Duodenal mucosa (tissue), 2 donors: ENCODE data around the gene CFAP100.

ENCODE experiments used
- H3K27ac ChIP-seq: one replicate; pipeline ENCODE4 v1.7.0; 2013; ENCODE audit warnings: low read depth, low read length
- H3K27me3 ChIP-seq, 2 donors: one replicate each; pipeline ENCODE4 v1.7.0; 2013; ENCODE audit warnings: low read length in 2 of 2, control low read depth in 1 of 2; ENCODE audit not compliant: insufficient read depth in 2 of 2, control insufficient read depth in 1 of 2
- H3K36me3 ChIP-seq, 2 donors: one replicate each; pipeline ENCODE4 v1.7.0; 2013; ENCODE audit warnings: low read length in 2 of 2, control low read depth in 1 of 2; ENCODE audit not compliant: insufficient read depth in 2 of 2, control insufficient read depth in 1 of 2
- H3K4me1 ChIP-seq, 2 donors: one replicate each; pipeline ENCODE4 v1.7.0; 2013; ENCODE audit warnings: low read length in 2 of 2, control low read depth in 1 of 2; ENCODE audit not compliant: insufficient read depth in 2 of 2, control insufficient read depth in 1 of 2
- H3K4me3 ChIP-seq, 2 donors: one replicate each; pipeline ENCODE4 v1.7.0; 2013; ENCODE audit warnings: low read length in 2 of 2, low read depth in 1 of 2
- H3K9ac ChIP-seq, 2 donors: one replicate each; pipeline ENCODE4 v1.7.0; 2013; ENCODE audit warnings: low read length in 2 of 2, low read depth in 1 of 2
- H3K9me3 ChIP-seq, 2 donors: one replicate each; pipeline ENCODE4 v1.7.0; 2013; ENCODE audit warnings: low read length in 2 of 2, control low read depth in 1 of 2; ENCODE audit not compliant: control insufficient read depth in 1 of 2

Gene CFAP100

DNA sequence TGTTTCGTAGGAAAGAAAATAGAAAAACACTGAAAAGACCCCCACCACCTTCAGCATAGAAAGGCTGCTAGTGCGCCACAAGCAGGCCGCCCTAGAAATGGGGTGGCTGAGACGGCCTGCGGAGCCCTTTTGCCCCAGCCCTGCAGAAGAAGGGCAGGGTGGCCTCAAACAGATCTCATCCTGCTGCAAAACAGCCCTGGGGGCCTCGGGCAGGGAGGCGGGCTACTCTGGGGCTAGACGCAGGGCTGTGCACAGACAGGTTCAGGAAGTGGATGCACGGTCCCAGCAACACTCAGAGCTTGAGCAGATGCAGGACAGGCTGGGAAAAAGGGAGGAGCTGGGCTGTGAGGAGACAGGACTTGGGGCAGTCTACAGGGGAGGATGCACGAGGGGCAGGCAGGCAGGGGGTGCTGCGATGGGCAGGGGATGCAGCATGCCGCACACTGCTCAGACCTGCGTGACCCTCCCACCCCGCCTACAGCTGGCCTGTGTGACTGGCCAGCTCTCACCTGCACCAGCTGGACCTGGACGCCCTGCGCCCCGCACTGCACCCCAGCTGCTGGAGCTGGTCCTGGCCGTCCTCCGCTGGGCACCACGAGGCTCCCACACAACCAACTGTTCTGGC lies 46.7 kb downstream of the CFAP100 start:
- peaks cover 5 to 54% of the 10 kb centered on the region in 2 donors for H3K36me3 ChIP-seq
- H3K4me3 ChIP-seq: no peak overlapping the region
- H3K27ac ChIP-seq: no peak overlapping the region
- no peak overlapping the region for H3K9ac ChIP-seq
- H3K9me3 ChIP-seq: no peaks in the 10 kb centered on the region
- no peaks in the 10 kb centered on the region for H3K27me3 ChIP-seq
- H3K4me1 ChIP-seq: no peaks in the 10 kb centered on the region

DNA sequence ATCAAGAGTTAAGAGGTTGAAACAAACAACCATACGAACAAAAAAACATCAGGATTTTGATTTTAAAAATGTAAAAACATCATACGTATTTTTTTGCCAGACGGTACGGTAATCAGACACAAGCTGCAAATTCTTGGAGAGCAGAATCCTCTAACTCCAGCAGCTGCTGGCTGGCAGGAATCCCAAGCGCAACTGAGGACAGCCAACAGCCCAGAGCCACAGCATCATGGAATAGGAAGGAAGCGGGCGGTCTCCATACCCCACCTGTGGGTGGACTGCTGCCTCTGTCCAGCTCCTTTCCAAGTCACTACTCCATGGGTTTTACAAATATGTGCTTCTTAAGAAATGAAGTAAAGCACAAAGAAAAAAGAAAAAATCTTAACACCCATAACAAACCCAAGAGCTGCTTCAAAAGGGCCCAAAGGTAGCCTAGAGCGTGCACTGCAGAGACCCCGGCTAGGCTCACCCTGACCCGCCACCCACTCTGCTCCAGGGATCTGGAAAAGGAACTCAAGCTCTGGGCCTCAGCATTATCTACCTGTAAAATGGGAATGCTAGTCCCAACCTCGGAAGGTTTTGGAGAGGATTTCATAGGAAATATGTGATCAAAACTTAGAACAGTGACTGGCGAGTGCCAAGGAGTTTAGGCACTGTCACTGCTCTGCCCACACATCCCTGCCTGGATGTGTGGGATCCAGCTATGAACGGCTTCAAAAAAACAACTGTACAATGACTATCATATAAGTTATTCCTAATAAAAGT lies 47.6 kb downstream of the CFAP100 start:
- Histone ChIP-seq H3K9me3 (no peaks in the 10 kb centered on the region), H3K4me3 (no peak overlapping the region), H3K9ac (no peak overlapping the region), H3K27me3 (no peaks in the 10 kb centered on the region), H3K36me3 (peaks cover 5 to 47% of the 10 kb centered on the region in 2 donors), H3K27ac (no peak overlapping the region), H3K4me1 (no peaks in the 10 kb centered on the region)

DNA sequence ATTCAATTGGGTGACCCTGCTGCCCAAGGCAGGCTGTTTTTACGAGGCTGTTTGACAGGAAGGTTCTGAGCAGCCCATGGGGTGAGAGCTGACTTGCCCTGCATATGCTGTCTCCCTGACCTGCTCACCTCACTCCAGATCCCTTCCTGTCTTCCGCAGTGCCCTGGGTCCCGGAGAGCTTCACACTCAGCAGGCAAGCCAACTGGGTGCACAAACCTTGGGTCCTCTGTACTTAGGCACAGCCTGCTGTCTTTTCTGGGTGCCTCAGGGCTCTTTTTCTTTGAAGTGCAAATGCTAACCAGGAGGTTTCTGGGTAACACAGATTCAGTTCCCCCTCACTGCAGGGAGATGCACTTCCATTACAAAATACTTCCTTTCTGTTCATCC lies 48.1 kb downstream of the CFAP100 start:
- Histone ChIP-seq H3K9ac (no peak overlapping the region), H3K9me3 (no peaks in the 10 kb centered on the region), H3K4me3 (no peak overlapping the region), H3K4me1 (no peaks in the 10 kb centered on the region), H3K27ac (no peak overlapping the region), H3K36me3 (peaks cover 5 to 49% of the 10 kb centered on the region in 2 donors), H3K27me3 (no peaks in the 10 kb centered on the region)

DNA sequence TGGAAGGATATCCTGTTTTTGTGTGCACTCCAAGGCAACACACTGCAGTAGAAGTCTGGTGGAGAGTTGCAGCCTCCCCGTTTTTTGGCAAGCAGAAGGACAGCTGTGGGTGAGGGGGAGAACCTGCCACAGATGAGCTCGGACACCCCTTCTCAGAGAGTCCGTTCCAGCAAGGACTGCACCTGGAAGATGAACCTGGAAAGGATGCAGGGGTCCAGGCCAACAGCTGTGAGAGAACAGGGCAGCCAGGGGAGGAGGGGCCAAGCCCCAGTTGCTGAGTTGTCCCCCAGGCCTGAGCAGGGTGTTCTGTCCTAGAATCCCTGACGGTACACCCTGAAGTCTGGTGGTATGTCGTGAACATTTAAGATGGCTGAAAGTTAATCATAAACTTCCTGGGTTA lies 50.8 kb downstream of the CFAP100 start:
- Histone ChIP-seq H3K27ac (no peak overlapping the region), H3K9me3 (no peaks in the 10 kb centered on the region), H3K9ac (no peak overlapping the region), H3K36me3 (peaks cover 11 to 49% of the 10 kb centered on the region in 2 donors), H3K4me1 (no peaks in the 10 kb centered on the region), H3K4me3 (no peak overlapping the region), H3K27me3 (no peaks in the 10 kb centered on the region)

GRCh38 chr3:126446301-126446700 lies 51.6 kb downstream of the CFAP100 start:
- Histone ChIP-seq H3K4me1 (no peaks in the 10 kb centered on the region), H3K36me3 (peaks cover 18 to 53% of the 10 kb centered on the region in 2 donors), H3K9ac (no peak overlapping the region), H3K9me3 (no peaks in the 10 kb centered on the region), H3K27me3 (no peaks in the 10 kb centered on the region), H3K4me3 (no peak overlapping the region), H3K27ac (no peak overlapping the region)

DNA sequence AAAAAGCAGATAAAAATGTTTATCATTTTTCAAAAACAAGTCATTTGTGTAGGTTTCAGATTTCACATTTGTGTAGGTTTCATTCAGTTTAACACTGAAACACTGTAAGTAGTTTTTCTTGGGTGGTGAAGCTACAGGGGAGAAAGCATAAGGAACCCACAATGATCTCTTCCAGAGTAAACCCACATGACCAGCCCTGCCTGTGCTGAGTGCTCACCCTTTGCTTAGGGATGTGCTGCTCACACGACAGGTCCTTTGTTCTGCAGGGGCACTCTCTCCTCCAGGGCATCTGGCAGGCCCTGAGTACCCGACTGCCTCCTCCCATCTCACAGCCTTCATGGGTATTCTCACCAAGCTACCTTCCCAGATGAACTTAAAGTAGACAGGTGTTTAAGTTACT lies 52.1 kb downstream of the CFAP100 start:
- H3K9me3 ChIP-seq: no peaks in the 10 kb centered on the region
- no peaks in the 10 kb centered on the region for H3K27me3 ChIP-seq
- peaks cover 23 to 53% of the 10 kb centered on the region in 2 donors for H3K36me3 ChIP-seq
- H3K9ac ChIP-seq: no peak overlapping the region
- H3K27ac ChIP-seq: no peak overlapping the region
- no peaks in the 10 kb centered on the region for H3K4me1 ChIP-seq
- H3K4me3 ChIP-seq: no peak overlapping the region

GRCh38 chr3:126447456-126448106 lies 52.9 kb downstream of the CFAP100 start:
- Histone ChIP-seq H3K27ac (no peak overlapping the region), H3K9me3 (no peaks in the 10 kb centered on the region), H3K36me3 (peaks cover 28 to 59% of the 10 kb centered on the region in 2 donors), H3K9ac (no peak overlapping the region), H3K27me3 (no peaks in the 10 kb centered on the region), H3K4me3 (no peak overlapping the region), H3K4me1 (no peaks in the 10 kb centered on the region)

DNA sequence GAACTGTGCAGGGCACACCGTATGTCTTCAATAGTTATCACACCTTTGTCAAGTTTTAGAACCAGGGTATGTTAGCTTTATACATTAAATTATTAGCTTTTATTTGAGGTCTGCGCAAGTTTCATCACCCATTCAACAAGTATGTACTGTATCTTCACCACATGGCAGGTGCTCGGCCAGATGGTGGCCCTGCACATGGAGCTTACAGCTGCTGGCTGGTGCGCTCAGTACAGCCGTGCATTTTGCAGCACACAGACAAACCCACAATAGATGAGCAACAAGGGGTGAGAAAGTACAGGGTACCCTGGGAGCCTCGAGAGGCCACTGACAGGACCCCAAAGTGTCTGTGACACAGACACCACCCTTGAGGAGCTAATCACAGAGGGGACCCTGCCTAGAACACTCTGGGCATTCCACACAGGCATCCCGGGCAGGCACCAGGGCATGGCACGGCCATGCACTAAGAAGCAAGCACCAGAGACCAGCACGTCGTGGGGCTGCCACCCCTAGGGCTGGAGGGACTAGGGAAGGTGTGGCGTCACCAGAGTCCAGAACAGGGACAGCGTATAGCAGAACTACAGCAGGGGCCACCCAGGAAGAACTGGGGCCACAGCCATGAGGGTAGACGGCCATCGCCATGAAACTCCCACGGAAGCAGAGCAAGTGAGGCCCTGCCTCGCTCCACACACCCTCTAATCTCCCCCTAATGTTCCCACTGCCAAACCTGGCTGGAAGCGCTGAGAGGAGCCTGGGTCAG lies 53.6 kb downstream of the CFAP100 start:
- no peak overlapping the region for H3K27ac ChIP-seq
- H3K4me3 ChIP-seq: no peak overlapping the region
- no peaks in the 10 kb centered on the region for H3K9me3 ChIP-seq
- peaks cover 28 to 60% of the 10 kb centered on the region in 2 donors for H3K36me3 ChIP-seq
- H3K27me3 ChIP-seq: no peaks in the 10 kb centered on the region
- no peaks in the 10 kb centered on the region for H3K4me1 ChIP-seq
- H3K9ac ChIP-seq: no peak overlapping the region

- no peak overlapping the region for H3K4me3 ChIP-seq
- H3K27me3 ChIP-seq: no peaks in the 10 kb centered on the region
- peaks cover 28 to 62% of the 10 kb centered on the region in 2 donors for H3K36me3 ChIP-seq
- H3K9me3 ChIP-seq: no peaks in the 10 kb centered on the region
- no peak overlapping the region for H3K9ac ChIP-seq
- no peak overlapping the region for H3K27ac ChIP-seq
- no peaks in the 10 kb centered on the region for H3K4me1 ChIP-seq
These were observed 54.1 kb downstream of the CFAP100 start for GRCh38 chr3:126448893-126449180.

GRCh38 chr3:126449621-126450051 lies 54.9 kb downstream of the CFAP100 start:
- Histone ChIP-seq H3K27ac (no peak overlapping the region), H3K9ac (no peak overlapping the region), H3K9me3 (no peaks in the 10 kb centered on the region), H3K4me3 (no peak overlapping the region), H3K4me1 (no peaks in the 10 kb centered on the region), H3K27me3 (no peaks in the 10 kb centered on the region), H3K36me3 (peaks cover 28 to 67% of the 10 kb centered on the region in 2 donors)
